ENCODE measurements around the gene SH2D2A.

DNA sequence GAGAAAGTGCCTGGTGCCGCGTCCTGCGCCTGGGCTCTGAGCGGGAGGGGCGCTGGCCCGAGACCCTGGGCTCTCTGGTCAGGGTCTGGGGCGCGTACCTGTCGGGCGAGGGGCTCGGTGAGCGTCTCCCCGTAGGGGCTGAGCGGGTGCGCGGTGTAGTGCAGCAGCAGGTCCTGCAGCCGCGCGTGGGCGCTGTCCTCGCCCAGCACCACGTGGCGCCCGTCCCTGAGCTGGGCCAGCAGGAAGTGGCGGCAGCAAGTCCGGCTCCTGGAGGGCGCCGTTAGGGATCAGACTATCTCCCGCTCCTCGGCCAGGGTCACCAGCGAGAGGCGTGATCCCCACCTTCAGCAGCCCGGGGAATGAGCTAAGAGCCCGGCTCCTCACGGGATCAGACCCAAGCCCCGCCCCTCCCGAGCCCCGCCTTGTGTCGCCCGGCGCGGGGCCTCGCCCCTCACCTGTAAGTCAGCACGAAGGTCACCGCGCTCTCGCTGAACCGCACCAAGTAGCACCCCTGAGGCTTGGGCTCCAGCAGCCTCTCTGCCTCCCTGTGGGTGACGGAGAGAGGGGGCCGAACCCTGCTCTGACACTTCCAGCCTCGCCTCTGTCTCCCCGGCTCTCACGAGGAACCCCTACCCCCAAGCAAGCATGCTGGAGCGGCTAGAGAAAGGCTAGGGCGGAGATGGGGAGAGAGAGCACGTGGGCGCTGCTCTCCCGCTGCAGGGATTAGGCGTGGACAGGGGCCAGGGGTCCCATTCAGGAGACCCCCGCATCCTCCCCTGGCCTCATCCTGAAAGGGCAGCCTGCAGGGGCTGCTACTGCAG, 2.7 kb downstream of the SH2D2A start:
- TF ChIP-seq, protein P1, sequence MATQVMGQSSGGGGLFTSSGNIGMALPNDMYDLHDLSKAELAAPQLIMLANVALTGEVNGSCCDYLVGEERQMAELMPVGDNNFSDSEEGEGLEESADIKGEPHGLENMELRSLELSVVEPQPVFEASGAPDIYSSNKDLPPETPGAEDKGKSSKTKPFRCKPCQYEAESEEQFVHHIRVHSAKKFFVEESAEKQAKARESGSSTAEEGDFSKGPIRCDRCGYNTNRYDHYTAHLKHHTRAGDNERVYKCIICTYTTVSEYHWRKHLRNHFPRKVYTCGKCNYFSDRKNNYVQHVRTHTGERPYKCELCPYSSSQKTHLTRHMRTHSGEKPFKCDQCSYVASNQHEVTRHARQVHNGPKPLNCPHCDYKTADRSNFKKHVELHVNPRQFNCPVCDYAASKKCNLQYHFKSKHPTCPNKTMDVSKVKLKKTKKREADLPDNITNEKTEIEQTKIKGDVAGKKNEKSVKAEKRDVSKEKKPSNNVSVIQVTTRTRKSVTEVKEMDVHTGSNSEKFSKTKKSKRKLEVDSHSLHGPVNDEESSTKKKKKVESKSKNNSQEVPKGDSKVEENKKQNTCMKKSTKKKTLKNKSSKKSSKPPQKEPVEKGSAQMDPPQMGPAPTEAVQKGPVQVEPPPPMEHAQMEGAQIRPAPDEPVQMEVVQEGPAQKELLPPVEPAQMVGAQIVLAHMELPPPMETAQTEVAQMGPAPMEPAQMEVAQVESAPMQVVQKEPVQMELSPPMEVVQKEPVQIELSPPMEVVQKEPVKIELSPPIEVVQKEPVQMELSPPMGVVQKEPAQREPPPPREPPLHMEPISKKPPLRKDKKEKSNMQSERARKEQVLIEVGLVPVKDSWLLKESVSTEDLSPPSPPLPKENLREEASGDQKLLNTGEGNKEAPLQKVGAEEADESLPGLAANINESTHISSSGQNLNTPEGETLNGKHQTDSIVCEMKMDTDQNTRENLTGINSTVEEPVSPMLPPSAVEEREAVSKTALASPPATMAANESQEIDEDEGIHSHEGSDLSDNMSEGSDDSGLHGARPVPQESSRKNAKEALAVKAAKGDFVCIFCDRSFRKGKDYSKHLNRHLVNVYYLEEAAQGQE (IDR thresholded peaks at IDR 0.05; ENCODE audit: insufficient read depth in 1 of 2, low read depth in 2 of 2, low read length in 2 of 2): no peak
- no peak for TF ChIP-seq POLR2AphosphoS5 (IDR thresholded peaks at IDR 0.05; ENCODE audit: low read depth, low read length)

Measured in PFSK-1 (cell line).